Heart right ventricle (tissue), 16 donors: ENCODE measurements around the gene ARHGEF6. TPM values are rescaled to one million over a fixed set of nuclear protein-coding genes. Genes with fewer than 3 reads are reported as not detected.
"Not testable (repeated sequence)": the region's sequence is repeated elsewhere in the genome, so short reads cannot be mapped to it uniquely, and the experiment has no call there.

Source experiments
- ATAC-seq, 8 donors: fragments of 200-7000 bp; cut with Tn5 transposase; one replicate each; pipeline ENCODE4 v1.9.1; 2020; ENCODE audit warnings: mild to moderate bottlenecking in 8 of 8, moderate library complexity in 8 of 8, moderate number of reproducible peaks in 1 of 8
- DNase-seq, 2 donors: peaks; one replicate each; pipeline ENCODE4 v3.0.0-alpha.2; 2020
- H3K27ac ChIP-seq, 10 donors: fragments of 200-600 bp; sonication (generic) in 2 of 10; one replicate each; pipeline versions ENCODE4 v1.5.0 to v1.8.0; 2020 to 2022; ENCODE audit warnings: mild to moderate bottlenecking in 3 of 10
- H3K27me3 ChIP-seq, 7 donors: fragments of 200-600 bp; one replicate each; pipeline ENCODE4 v1.8.0; 2021 to 2022; ENCODE audit warnings: mild to moderate bottlenecking in 2 of 7
- H3K36me3 ChIP-seq, 9 donors: fragments of 200-600 bp; sonication (generic) in 1 of 9; one replicate each; pipeline versions ENCODE4 v1.5.0 to v1.8.0; 2020 to 2022; ENCODE audit warnings: mild to moderate bottlenecking in 2 of 9
- H3K4me1 ChIP-seq, 9 donors: fragments of 200-600 bp; sonication (generic) in 1 of 9; one replicate each; pipeline versions ENCODE4 v1.5.0 to v1.8.0; 2020 to 2022; ENCODE audit warnings: mild to moderate bottlenecking in 4 of 9
- H3K4me3 ChIP-seq, 10 donors: fragments of 200-600 bp; sonication (generic) in 2 of 10; one replicate each; pipeline versions ENCODE4 v1.5.0 to v1.8.0; 2020 to 2022; ENCODE audit warnings: mild to moderate bottlenecking in 7 of 10, moderate library complexity in 2 of 10
- H3K9me3 ChIP-seq, 11 donors: fragments of 200-600 bp in 10 of 11; sonication (generic) in 2 of 11; one replicate each; pipeline versions ENCODE4 v1.5.0 to v1.8.0; 2013 to 2022; ENCODE audit warnings: mild to moderate bottlenecking in 2 of 11, control low read depth in 1 of 11, moderate library complexity in 1 of 11
- CTCF ChIP-seq, 9 donors: fragments of 200-600 bp; sonication (generic) in 2 of 9; IDR thresholded peaks; one replicate each; pipeline versions ENCODE4 v1.5.0 to v1.8.0; 2021 to 2022; ENCODE audit warnings: antibody characterized with exemption in 9 of 9, mild to moderate bottlenecking in 5 of 9, moderate library complexity in 1 of 9
- WGBS, 2 donors: extraction: QIAGEN DNeasy Blood & Tissue Kit; methylation state at CpG; one replicate each; pipeline ENCODE4 v1.1.7; 2013; ENCODE audit warnings: inconsistent platforms in 1 of 2; 5-methylcytosine and 5-hydroxymethylcytosine counted together
- intact Hi-C, 10 donors: fragments of 100-400 bp; cut with DNase I; formaldehyde crosslinking; loops; one replicate each; pipeline versions ENCODE4 v1.11.1 to v1.14.2; 2022
- polyA plus RNA-seq, 2 donors: library from polyadenylated mRNA; stranded (reverse); fragments of 200-250 nt; gene quantifications; one replicate each; pipeline ENCODE4 v1.2.3, GENCODE V29; 2013
- total RNA-seq, 10 donors: library from RNA; stranded (reverse); fragmentation: NEBNext Ultra II Directional in 3 of 10; extraction: Animal tissue kit (Norgen Biotek cat#: 25700) in 3 of 10; gene quantifications; one replicate each; pipeline versions ENCODE4 v1.2.1 to v1.2.4, GENCODE V29; 2021 to 2023
- donor health status: Arrhythmogenic right ventricular cardiomyopathy.
- donor health status: ischemic (EF 13 %, LVEDD 7.1; RV severe dilation, severe dysfunction).
- donor health status: healthy with polysubstance abuse.
- donor health status: DM: no; HTN: yes; CAD: no.
- donor health status: DM: no; HTN: no; CAD: no.
- donor health status: ischemic (EF 25% LVEDD 6.9; RV normal size, moderate dysfunction).
- donor health status: ischemic (EF 25% LVEDD 5.7; RV mildly dilated, moderate dysfunction).
- donor health status: healthy.
- donor health status: DM: yes; HTN: yes; CAD: no.
- donor health status: Ischemic cardiomyopathy.
- donor health status: ischemic (EF 35%, LVEDD 5.7; RV mildly dilated, moderate dysfunction).
- donor health status: nonischemic (EF 11% LVEDD 7.7; RV severe dilation, severe dysfunction).
- donor health status: DM: yes; HTN: yes; CAD: no.
- donor health status: PGD.
- donor health status: ischemic (EF 29% LVEDD 5.4; RV normal size, mild dysfunction).
- donor health status: nonischemic (EF 23%, LVEDD 6.1; RV moderate dilation, normal function).

Gene ARHGEF6
- total and polyA plus RNA-seq, 12 donors = 15.3 to 88.0 (median 50.2) TPM

DNA sequence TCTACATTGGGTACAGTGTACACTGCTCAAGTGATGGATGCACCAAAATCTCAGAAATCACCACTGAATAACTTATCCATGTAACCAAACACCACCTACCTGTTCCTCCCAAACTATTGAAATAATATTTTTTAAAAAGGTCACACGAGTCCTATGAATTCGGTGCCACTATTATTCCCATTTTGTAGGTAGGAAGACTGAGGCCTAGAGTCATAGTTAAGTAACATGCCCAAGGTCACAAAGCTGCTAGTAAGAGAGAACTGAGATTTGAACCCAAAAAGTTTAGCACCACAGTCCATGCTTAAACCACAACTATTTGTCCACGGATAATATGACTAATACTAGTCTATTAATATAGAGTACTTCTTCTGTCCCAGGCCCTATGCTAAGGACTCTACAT lies 2.7 kb downstream of the ARHGEF6 start:
- H3K27me3 ChIP-seq = no peaks in the 10 kb centered on the region
- H3K9me3 ChIP-seq = no peaks in the 10 kb centered on the region
- no peaks in the 10 kb centered on the region for H3K36me3 ChIP-seq
- H3K27ac ChIP-seq = peak overlapping the region in 3 of 10 donors; percentile 73 to 86 (median 75)
- TF ChIP-seq CTCF (IDR thresholded peaks at IDR 0.05) = no peak
- DNase-seq (no peak), ATAC-seq (no peak)
- intact Hi-C loops = loop anchor here in 1 of 10 donors (10.0 kb wide), 1 partner anchor 87 kb away; no protein-coding TSS in a partner anchor
- peak overlapping the region in 1 of 10 donors; percentile 50 for H3K4me3 ChIP-seq
- 91 to 93% methylated on average over 3 of the region's 3 CpGs for WGBS, 2 donors
- H3K4me1 ChIP-seq = peaks cover 0 to 21% (median 7%) of the 10 kb centered on the region in 9 donors

DNA sequence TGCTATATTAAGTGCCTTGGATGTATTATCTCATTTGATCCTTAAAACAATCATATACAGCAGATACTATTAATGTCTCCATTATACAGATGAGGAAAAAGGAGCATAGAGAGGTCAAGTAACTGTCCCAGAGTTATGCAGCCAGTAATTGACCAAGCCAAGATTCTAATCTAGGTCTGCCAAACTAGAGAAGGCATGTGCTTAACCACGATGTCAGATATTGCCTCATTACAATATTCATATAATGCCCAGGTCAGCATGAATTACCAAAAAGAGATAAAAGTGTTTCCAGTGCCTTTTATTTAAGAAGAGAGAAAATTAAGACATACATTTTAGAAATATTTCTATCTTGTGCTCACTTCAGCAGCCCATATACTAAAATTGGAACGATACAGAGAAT lies 7.1 kb downstream of the ARHGEF6 start:
- DNase-seq (no peak), ATAC-seq (no peak)
- H3K27me3 ChIP-seq = peaks cover 0 to 2% (median 0%) of the 10 kb centered on the region in 7 donors
- 69 to 85% methylated on average over 2 of the region's 2 CpGs for WGBS, 2 donors
- peaks cover 0 to 16% (median 1%) of the 10 kb centered on the region in 9 donors for H3K4me1 ChIP-seq
- intact Hi-C loops = loop anchor here in 1 of 10 donors (10.0 kb wide), 1 partner anchor 91 kb away; no protein-coding TSS in a partner anchor
- TF ChIP-seq CTCF (IDR thresholded peaks at IDR 0.05) = no peak
- no peaks in the 10 kb centered on the region for H3K9me3 ChIP-seq
- H3K4me3 ChIP-seq = no peak overlapping the region
- no peaks in the 10 kb centered on the region for H3K36me3 ChIP-seq
- H3K27ac ChIP-seq = no peak overlapping the region

DNA sequence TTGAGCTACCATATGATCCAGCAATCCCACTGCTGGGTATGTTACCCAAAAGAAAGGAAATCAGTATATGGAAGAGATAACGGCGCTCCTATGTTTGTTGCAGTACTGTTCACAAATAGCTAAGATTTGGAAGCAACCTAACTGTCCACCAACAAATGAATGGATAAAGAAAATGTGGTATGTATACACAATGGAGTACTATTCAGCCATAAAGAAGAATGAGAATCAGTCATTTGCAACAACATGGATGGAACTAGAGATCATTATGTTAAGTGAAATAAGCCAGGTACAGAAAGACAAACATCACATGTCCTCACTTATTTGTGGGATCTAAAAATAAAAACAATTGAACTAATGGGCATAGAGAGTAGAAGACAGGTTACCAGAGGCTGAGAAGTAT lies 8.9 kb downstream of the ARHGEF6 start:
- not testable (repeated sequence) for H3K27ac ChIP-seq, H3K4me3 ChIP-seq, H3K27me3 ChIP-seq, ATAC-seq, DNase-seq, H3K36me3 ChIP-seq, H3K9me3 ChIP-seq
- peaks cover 0 to 16% (median 5%) of the 10 kb centered on the region in 9 donors for H3K4me1 ChIP-seq
- intact Hi-C loops = loop anchor here in 1 of 10 donors (10.0 kb wide), 1 partner anchor 93 kb away; no protein-coding TSS in a partner anchor
- WGBS, 2 donors = 94 to 98% methylated on average over 2 of the region's 2 CpGs

DNA sequence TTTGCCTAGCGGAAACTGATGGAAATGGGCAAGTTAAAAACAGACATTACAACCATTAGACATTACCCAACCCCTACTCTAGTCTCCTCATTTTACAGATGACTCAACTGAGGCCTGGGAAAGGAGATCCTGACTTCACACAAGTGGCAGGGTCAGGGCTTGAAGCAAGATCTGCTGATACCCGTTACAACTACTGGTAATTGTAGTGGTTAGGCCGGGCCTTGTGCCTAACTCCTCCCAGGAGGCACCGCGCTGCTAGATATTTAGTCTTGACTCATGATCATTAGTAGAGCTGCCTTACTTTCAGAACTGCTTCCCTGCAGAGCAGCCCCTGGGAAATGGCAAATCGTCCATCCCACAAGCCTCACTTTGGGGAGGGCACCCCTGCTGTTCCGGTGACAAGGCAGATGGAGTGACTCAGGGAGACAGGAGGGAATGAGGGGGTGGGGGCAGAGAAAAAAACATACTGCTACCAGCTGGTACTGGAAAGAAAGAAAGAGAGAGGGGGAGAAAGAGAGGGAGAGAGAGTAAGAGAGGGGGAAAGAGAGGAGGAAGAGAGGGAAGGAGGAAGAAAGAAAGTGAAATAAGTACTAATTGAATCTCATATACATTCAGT lies 12.2 kb downstream of the ARHGEF6 start:
- H3K36me3 ChIP-seq = peaks cover 0 to 2% (median 0%) of the 10 kb centered on the region in 9 donors
- intact Hi-C loops = loop anchor here in 5 of 10 donors (5.0 to 10.0 kb wide), 8 partner anchors 36 to 116 kb away; partner anchors contain the start of gene RBMX (in 1 of the 5)
- H3K4me3 ChIP-seq = peak overlapping the region in 5 of 10 donors; percentile 74 to 77 (median 77)
- DNase-seq (peak in 1 of 2 donors; percentile 17), ATAC-seq (peak in 6 of 8 donors; percentile 4 to 63 (median 30))
- TF ChIP-seq CTCF (IDR thresholded peaks at IDR 0.05) = no peak
- H3K4me1 ChIP-seq = peaks cover 0 to 32% (median 17%) of the 10 kb centered on the region in 9 donors
- no peaks in the 10 kb centered on the region for H3K9me3 ChIP-seq
- H3K27me3 ChIP-seq = peaks cover 0 to 7% (median 0%) of the 10 kb centered on the region in 7 donors
- H3K27ac ChIP-seq = peak overlapping the region in 9 of 10 donors; percentile 13 to 97 (median 94)
- 44 to 53% methylated on average over 7 of the region's 7 CpGs for WGBS, 2 donors
